Activated T-cell treated with anti-CD3 and anti-CD28 coated beads, Interleukin-2, amount 50 U/mL, for 24 hours (primary cell): ENCODE measurements around the gene CCDC71.

Experiments used
- DNase-seq: peaks from one replicate; pipeline ENCODE4 v3.0.0-alpha.2; 2020
- H3K27ac Mint-ChIP-seq: 2 replicates; pipeline ENCODE4 v1.8.0; 2020; ENCODE audit warnings: mild to moderate bottlenecking, mixed read lengths
- H3K27me3 Mint-ChIP-seq: 2 replicates; pipeline ENCODE4 v1.8.0; 2020; ENCODE audit warnings: mixed read lengths
- H3K36me3 Mint-ChIP-seq: 2 replicates; pipeline ENCODE4 v1.8.0; 2020; ENCODE audit warnings: low read depth, mixed read lengths
- H3K4me1 Mint-ChIP-seq: 2 replicates; pipeline ENCODE4 v1.8.0; 2020; ENCODE audit warnings: low read depth, mixed read lengths
- H3K4me3 Mint-ChIP-seq: 2 replicates; pipeline ENCODE4 v1.8.0; 2020; ENCODE audit warnings: mild to moderate bottlenecking, moderate library complexity, mixed read lengths
- H3K9me3 Mint-ChIP-seq: 2 replicates; pipeline ENCODE4 v1.8.0; 2020; ENCODE audit warnings: mixed read lengths

The CCDC71 gene

DNA sequence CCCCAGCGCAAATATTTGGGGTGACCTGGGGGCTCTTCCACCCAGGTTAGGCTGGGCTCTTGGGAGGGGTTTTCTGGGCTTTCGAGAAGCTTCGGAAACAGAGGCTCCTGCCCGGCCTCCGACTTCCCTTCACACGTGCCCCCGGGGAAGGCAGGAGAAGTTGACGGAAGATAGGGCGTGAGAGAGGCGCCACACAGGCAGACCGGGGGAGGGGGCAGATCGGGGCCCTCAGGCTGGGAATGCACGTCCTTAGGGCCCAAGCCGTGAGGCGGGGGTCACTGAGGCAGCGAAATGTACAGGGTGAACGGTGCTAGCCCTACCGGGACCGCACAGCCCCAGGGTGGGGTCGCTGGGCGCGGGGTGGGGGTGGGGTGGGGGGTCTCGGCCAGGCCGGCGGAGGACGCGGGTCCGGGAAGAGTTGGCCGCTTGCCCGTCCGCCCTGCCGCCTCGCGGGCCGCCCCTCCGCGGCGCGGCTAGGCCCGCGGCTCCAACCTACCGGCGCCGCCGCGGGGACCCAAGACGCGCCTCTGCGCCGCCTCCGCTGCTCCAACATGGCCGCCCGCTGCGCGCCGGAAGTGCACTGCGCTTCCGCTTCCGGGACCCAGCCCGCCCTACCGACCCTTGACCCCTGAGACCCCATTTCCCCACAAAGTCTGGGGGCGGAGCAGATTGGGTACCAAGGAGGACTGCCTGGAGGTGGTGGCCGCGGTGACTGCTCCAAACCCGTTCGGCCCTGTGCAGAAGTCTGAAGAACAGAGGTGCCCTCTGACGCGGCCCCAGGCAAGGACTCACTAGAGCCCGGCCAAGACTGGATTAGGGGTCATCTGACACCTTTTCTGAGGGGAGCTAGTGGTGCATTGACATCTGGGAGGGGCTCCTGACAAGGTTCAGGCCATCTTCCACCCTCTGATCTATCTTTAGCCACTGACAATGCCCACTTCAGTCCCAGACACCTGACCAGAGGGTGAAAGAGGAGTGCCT lies at the start of gene CCDC71:
TSS of gene CCDC71 (minus strand) at position 561 of the 981 bp plus-strand sequence. CDS start 2,123 bp downstream, outside the sequence.
- H3K4me1 Mint-ChIP-seq = peaks cover 54% of the 10 kb centered on the region
- peaks cover 48% of the 10 kb centered on the region for H3K36me3 Mint-ChIP-seq
- H3K4me3 Mint-ChIP-seq = peak within 1 kb of the TSS; percentile 93
- no peaks in the 10 kb centered on the region for H3K27me3 Mint-ChIP-seq
- H3K27ac Mint-ChIP-seq = peak within 1 kb of the TSS; percentile 96
- peak; percentile 88 for DNase-seq
- H3K9me3 Mint-ChIP-seq = peaks cover 2% of the 10 kb centered on the region

DNA sequence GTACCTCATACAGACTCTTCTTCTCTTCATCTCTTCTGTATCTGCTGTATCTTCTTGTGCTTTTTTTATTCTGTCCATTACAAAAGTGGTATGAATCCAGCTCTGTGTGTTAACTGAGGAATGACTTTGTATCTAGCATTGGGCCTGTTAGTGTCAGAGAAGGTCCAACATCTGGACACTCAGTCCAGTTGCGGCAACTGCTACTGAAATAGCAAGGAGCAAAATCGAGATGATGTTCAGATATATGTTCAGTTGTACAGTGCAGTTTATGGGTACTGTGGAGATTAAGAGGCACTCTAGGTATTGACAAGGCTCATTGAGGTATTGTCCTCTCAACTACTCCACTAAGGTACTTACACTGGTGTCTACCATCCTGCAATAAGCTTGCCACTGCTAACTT lies 47.9 kb upstream of the CCDC71 start:
- no peak overlapping the region for H3K4me3 Mint-ChIP-seq
- H3K27me3 Mint-ChIP-seq = peaks cover 4% of the 10 kb centered on the region
- no peaks in the 10 kb centered on the region for H3K9me3 Mint-ChIP-seq
- H3K36me3 Mint-ChIP-seq = no peaks in the 10 kb centered on the region
- DNase-seq = no peak
- H3K27ac Mint-ChIP-seq = no peak overlapping the region
- no peaks in the 10 kb centered on the region for H3K4me1 Mint-ChIP-seq

DNA sequence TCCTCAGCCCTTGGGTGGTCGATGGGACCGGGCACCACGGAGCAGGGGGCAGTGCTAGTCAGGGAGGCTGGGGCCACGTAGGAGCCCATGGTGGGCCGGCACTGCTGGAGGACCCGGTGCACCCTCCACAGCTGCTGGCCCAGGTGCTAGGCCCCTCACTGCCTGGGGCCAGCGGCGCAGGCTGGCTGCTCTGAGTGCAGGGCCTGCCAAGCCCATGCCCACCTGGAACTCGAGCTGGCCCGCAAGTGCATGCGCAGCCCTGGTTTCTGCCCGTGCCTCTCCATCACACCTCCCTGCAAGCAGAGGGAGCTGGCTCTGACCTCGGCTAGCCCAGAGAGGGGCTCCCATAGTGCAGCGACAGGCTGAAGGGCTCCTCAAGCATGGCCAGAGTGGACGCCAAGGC lies 47.4 kb upstream of the CCDC71 start:
- Mint-ChIP-seq H3K27ac (no peak overlapping the region), H3K27me3 (peaks cover 4% of the 10 kb centered on the region), H3K36me3 (no peaks in the 10 kb centered on the region), H3K4me3 (no peak overlapping the region), H3K4me1 (no peaks in the 10 kb centered on the region), H3K9me3 (no peaks in the 10 kb centered on the region)
- DNase-seq = no peak

DNA sequence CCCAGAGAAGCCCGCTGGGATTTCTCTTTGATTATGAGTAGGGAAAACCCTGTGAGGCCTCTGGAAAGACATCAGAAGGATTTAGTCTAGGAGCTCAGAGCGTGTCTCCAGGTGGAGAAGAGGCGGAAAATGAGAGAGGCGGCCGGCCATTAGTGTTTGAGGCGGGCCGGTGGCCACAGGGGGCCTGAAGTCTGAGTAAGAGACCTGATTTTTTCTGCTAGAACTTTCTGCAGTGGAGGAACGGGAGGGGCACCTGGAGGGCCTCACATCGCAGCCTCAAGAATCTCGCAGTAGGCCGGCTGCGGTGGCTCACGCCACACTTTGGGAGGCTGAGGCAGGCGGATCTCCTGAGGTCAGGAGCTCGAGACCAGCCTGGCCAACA lies 33.8 kb upstream of the CCDC71 start:
- Mint-ChIP-seq H3K27ac (no peak overlapping the region), H3K4me1 (no peaks in the 10 kb centered on the region), H3K36me3 (no peaks in the 10 kb centered on the region)

DNA sequence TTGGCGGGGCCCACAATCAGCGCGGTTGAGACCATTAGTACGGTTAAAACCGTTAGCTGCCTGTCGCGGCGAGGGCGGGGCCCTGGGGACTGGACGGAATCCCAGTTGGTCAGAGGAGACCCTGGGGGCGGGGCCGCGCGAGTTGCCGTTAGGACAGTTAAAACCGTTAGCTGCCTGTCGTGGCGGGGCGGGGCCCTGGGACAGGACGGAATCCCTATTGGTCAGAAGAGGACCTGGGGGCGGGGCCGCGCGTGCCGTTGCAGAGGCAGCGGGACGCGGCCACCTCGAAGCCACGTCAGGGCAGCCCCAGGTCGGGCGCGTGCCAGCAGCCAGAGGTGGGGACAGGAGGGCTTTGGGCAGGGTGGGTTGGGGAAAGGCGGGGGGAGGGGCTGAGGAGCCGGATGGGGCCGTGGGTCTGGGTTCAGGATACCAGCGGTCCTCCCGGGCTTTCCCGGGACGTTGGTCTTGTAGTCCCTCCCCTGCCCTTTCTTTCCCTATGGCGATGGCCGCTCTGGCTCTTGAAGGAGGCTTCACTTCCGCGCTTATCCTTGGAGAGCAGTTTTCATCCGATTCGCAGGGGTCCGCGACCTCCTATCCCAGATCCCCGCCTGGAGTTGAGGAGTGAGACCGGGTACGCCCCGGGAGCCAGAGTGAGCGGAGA lies 33.2 kb upstream of the CCDC71 start:
- no peak for DNase-seq
- Mint-ChIP-seq H3K9me3 (no peaks in the 10 kb centered on the region), H3K4me3 (no peak overlapping the region), H3K4me1 (no peaks in the 10 kb centered on the region), H3K27me3 (peaks cover 37% of the 10 kb centered on the region), H3K27ac (no peak overlapping the region), H3K36me3 (no peaks in the 10 kb centered on the region)

More for the DNA sequence above, 33.8 kb upstream of the CCDC71 start:
- DNase-seq = no peak
- H3K9me3 Mint-ChIP-seq = no peaks in the 10 kb centered on the region
- peaks cover 37% of the 10 kb centered on the region for H3K27me3 Mint-ChIP-seq
- no peak overlapping the region for H3K4me3 Mint-ChIP-seq

DNA sequence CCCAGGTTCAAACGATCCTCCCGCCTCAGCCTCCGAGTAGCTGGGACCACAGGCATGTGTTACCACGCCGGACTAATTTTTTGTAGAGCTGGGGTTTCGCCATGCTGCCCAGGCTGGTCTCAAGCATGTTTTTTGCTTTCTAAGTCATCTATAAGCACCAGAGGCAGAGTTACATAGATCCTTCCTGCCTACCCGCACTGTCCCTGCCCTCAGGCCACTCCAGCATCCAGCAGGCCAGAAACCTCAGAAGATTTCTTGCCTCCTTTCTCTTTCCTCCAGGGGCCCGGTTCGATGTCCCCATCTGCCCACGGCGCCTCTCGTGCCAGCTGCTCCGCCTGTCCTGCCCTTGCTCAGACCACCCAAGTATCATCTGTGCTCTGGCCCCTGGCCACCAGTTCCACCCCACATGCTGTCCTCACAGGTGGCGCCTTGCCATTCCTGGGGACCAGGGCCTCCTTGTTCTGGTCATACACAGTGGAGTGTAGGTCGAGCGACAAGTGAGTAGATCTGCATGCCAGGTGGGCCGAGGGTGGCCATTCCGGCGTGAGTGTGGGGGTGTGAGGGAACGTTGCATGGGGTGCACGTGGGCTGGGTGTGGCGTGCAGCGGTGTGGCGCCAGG lies 32.6 kb upstream of the CCDC71 start:
- no peak for DNase-seq
- Mint-ChIP-seq H3K36me3 (no peaks in the 10 kb centered on the region), H3K9me3 (no peaks in the 10 kb centered on the region), H3K27ac (no peak overlapping the region), H3K27me3 (peaks cover 37% of the 10 kb centered on the region), H3K4me1 (no peaks in the 10 kb centered on the region), H3K4me3 (no peak overlapping the region)

DNA sequence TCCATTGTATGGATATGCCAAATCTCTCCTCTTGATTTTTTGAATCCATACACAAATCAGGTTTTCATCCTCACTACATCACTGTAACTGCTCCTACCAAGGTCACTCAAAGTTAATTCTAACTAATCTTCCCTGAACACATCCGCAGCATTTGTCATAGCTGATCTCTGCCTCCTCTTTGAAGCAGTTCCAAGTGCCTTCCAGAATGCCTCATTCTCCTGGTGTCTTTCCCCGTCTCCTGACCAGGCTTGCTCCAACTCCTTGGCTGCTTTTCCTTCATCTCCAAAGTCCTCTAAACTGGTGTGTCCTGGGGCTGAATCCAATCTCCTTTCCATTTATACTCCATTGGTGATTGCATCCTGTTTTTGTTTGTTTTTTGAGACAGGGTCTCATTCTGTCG lies 32.0 kb upstream of the CCDC71 start:
- no peak for DNase-seq
- Mint-ChIP-seq H3K36me3 (no peaks in the 10 kb centered on the region), H3K4me1 (no peaks in the 10 kb centered on the region), H3K27me3 (peaks cover 35% of the 10 kb centered on the region), H3K27ac (no peak overlapping the region), H3K9me3 (no peaks in the 10 kb centered on the region), H3K4me3 (no peak overlapping the region)

DNA sequence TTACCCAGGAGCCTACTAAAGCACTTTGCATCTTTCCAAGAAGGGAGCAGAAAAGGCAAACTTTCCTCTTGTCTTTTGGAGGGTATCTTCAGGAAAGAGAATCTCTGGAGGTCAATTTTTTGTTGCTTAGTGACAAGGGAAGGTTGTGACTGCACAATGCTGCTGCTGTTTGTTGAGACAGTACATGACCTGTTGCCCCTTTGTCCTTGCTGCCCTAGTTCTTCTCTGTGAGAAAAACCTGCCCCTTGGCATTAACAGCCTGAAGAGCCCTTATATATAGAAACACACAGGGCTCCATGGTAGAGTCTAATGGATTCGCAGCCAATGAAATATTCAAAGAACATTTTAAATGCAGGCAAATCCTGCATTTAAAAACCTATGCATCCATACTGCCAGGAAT lies 25.6 kb upstream of the CCDC71 start:
- no peak overlapping the region for H3K4me3 Mint-ChIP-seq
- H3K9me3 Mint-ChIP-seq = no peaks in the 10 kb centered on the region
- no peak for DNase-seq
- no peak overlapping the region for H3K27ac Mint-ChIP-seq
- H3K27me3 Mint-ChIP-seq = peaks cover 2% of the 10 kb centered on the region
- no peaks in the 10 kb centered on the region for H3K4me1 Mint-ChIP-seq
- H3K36me3 Mint-ChIP-seq = no peaks in the 10 kb centered on the region

DNA sequence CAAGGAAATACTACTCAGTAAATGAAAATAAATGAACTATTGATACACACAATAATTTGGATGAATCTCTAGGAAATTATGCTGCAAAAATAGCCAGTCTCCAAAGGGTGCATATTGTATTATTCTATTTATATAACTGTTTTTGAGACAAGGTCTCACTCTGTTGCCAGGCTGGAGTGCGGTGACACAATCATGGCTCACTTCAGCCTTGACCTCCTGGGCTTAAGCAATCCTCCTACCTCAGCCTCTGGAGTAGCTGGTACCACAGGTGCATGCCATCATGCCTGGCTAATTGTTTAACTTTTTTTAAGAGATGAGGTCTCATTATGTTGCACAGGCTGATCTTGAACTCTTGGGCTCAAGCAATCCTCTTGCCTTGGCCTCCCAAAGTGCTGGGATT lies 17.7 kb upstream of the CCDC71 start:
- Mint-ChIP-seq H3K27ac (no peak overlapping the region), H3K4me3 (no peak overlapping the region), H3K36me3 (no peaks in the 10 kb centered on the region), H3K9me3 (no peaks in the 10 kb centered on the region), H3K4me1 (no peaks in the 10 kb centered on the region), H3K27me3 (peaks cover 8% of the 10 kb centered on the region)
- no peak for DNase-seq

DNA sequence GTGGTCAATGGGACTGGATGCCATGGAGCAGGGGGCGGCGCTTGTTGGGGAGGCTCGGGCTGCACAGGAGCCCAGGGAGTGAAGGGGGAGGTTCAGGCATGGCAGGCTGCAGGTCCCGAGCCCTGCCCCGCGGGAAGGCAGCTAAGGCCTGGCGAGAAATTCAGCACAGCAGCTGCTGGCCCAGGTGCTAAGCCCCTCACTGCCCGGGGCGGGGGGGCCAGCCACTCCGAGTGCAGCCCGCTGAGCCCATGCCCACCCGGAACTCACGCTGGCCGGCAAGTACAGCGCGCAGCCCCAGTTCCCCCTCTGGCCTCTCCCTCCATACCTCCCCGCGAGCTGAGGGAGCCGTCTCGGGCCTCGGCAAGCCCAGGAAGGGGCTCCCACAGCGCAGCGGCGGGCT lies 16.6 kb upstream of the CCDC71 start:
- H3K27me3 Mint-ChIP-seq = peaks cover 10% of the 10 kb centered on the region
- no peak for DNase-seq
- H3K9me3 Mint-ChIP-seq = no peaks in the 10 kb centered on the region
- H3K4me3 Mint-ChIP-seq = no peak overlapping the region
- H3K4me1 Mint-ChIP-seq = no peaks in the 10 kb centered on the region
- no peaks in the 10 kb centered on the region for H3K36me3 Mint-ChIP-seq
- H3K27ac Mint-ChIP-seq = no peak overlapping the region

DNA sequence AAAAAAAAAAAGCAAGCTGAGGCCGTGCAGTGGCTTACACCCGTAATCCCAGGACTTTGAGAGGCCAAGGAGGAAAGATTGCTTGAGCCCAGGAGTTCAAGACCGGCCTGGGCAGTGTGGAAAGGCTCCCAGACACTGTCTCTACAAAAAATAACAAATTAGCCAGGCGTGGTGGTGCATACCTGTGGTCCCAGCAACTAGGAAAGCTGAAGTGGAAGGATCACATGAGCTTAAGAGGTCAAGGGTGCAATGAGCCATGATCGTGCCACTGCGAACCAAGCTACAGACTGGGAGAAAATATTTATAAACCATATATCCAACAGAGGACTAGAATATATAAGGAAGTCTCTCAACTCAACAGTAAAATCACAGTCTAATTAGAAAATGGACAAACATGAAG lies 15.2 kb upstream of the CCDC71 start:
- Mint-ChIP-seq H3K27me3 (peaks cover 10% of the 10 kb centered on the region), H3K9me3 (no peaks in the 10 kb centered on the region), H3K4me3 (no peak overlapping the region), H3K36me3 (no peaks in the 10 kb centered on the region), H3K4me1 (no peaks in the 10 kb centered on the region), H3K27ac (no peak overlapping the region)
- no peak for DNase-seq

DNA sequence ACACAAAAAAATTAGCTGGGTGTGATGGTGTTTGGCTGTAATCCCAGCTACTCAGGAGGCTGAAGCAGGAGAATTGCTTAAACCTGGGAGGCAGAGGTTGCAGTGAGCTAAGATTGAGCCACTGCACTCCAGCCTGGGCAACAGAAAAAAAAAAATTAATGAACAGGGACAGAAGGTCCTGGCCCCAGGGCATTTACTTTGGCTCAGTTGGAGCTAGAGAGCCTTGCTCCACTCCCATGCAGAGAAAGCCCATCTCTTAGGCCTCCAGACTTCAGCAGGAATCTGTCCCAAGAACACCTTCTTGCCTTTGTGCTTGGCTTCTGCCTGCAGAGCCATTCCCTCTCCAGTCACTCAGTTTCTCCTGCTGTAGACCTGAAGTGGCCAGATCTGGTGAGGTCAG lies 14.0 kb upstream of the CCDC71 start:
- no peak for DNase-seq
- no peak overlapping the region for H3K27ac Mint-ChIP-seq
- H3K4me1 Mint-ChIP-seq = no peaks in the 10 kb centered on the region
- no peaks in the 10 kb centered on the region for H3K9me3 Mint-ChIP-seq
- peaks cover 10% of the 10 kb centered on the region for H3K27me3 Mint-ChIP-seq
- H3K4me3 Mint-ChIP-seq = no peak overlapping the region
- no peaks in the 10 kb centered on the region for H3K36me3 Mint-ChIP-seq

DNA sequence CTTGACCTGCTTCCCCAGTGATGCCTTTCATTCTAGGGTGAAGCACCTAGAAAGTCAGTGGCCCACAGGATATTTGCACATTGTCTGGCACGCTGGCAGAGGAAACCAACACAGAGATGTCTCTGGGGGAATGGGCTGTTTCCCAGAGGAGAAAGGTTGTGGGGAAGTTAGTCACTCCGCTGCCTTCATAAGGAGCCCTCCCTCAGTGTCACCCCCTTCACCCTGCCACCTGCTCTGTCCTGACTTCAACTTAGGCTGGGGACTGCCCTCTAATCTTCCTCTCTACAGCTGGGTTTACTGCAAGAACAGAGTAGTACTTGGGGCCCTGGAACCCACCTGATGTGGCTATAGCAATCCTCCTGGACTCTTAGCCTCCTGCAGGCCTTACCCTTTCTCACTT lies 10.9 kb upstream of the CCDC71 start:
- no peak for DNase-seq
- H3K4me1 Mint-ChIP-seq = peaks cover 6% of the 10 kb centered on the region
- no peaks in the 10 kb centered on the region for H3K9me3 Mint-ChIP-seq
- no peak overlapping the region for H3K4me3 Mint-ChIP-seq
- peaks cover 10% of the 10 kb centered on the region for H3K27me3 Mint-ChIP-seq
- no peaks in the 10 kb centered on the region for H3K36me3 Mint-ChIP-seq
- no peak overlapping the region for H3K27ac Mint-ChIP-seq

DNA sequence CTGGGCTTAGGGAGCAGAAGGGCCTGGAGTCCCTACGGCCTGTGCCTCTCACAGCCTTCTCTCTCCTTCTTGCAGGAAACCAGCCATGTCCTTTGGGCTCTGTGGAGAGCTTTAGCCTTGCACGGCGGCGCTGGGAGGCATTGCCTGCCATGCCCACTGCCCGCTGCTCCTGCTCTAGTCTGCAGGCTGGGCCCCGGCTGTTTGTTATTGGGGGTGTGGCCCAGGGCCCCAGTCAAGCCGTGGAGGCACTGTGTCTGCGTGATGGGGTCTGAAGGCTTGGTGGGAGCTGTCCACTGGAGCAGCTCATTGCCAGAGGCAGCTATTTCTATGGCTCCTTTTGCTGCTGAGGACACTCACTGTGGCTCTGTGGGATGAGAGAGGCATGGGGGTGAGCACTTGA lies 9.4 kb upstream of the CCDC71 start:
- no peak for DNase-seq
- peaks cover 10% of the 10 kb centered on the region for H3K27me3 Mint-ChIP-seq
- peaks cover 16% of the 10 kb centered on the region for H3K4me1 Mint-ChIP-seq
- H3K4me3 Mint-ChIP-seq = no peak overlapping the region
- H3K27ac Mint-ChIP-seq = no peak overlapping the region
- no peaks in the 10 kb centered on the region for H3K36me3 Mint-ChIP-seq
- no peaks in the 10 kb centered on the region for H3K9me3 Mint-ChIP-seq
